T-helper 17 cell (primary cell): ENCODE data around the gene ALOX5AP. TPM values are rescaled to one million over a fixed set of nuclear protein-coding genes. Genes with fewer than 3 reads are reported as not detected.
"Not testable (repeated sequence)": the region's sequence is repeated elsewhere in the genome, so short reads cannot be mapped to it uniquely, and the experiment has no call there.

Experiments
- ATAC-seq: fragments of 150-1000 bp; cut with Tn5 transposase; 2 replicates; pipeline ENCODE4 v1.10.0; 2021; ENCODE audit warnings: mild to moderate bottlenecking, moderate library complexity
- DNase-seq, 3 donors: peaks; one replicate each; pipeline versions ENCODE4 v3.0.0 to v3.0.0-alpha.2; 2020 to 2021
- H3K9me3 ChIP-seq: one replicate; pipeline ENCODE4 v1.7.0; 2013; ENCODE audit warnings: low read length, mild to moderate bottlenecking; ENCODE audit not compliant: control insufficient read depth, poor library complexity, severe bottlenecking
- H3K27ac Mint-ChIP-seq: one replicate; pipeline ENCODE4 v1.8.0; 2022; ENCODE audit warnings: mild to moderate bottlenecking, moderate library complexity, mixed read lengths
- H3K27me3 Mint-ChIP-seq: one replicate; pipeline ENCODE4 v1.8.0; 2022; ENCODE audit warnings: mixed read lengths
- H3K36me3 Mint-ChIP-seq: one replicate; pipeline ENCODE4 v1.8.0; 2022; ENCODE audit warnings: low read depth, mixed read lengths
- H3K4me1 Mint-ChIP-seq: one replicate; pipeline ENCODE4 v1.8.0; 2022; ENCODE audit warnings: mild to moderate bottlenecking, mixed read lengths
- H3K4me3 Mint-ChIP-seq: one replicate; pipeline ENCODE4 v1.8.0; 2022; ENCODE audit warnings: mild to moderate bottlenecking, moderate library complexity, mixed read lengths
- total RNA-seq, 4 donors: library from RNA in 2 of 4; stranded (reverse) in 2 of 4; gene quantifications; one replicate each; pipeline ENCODE4 v1.2.3 and lab custom pipeline; 2022 to 2026

Gene ALOX5AP
- total RNA-seq, 2 donors from 2014 or later, result 58.4 to 68.4 TPM

DNA sequence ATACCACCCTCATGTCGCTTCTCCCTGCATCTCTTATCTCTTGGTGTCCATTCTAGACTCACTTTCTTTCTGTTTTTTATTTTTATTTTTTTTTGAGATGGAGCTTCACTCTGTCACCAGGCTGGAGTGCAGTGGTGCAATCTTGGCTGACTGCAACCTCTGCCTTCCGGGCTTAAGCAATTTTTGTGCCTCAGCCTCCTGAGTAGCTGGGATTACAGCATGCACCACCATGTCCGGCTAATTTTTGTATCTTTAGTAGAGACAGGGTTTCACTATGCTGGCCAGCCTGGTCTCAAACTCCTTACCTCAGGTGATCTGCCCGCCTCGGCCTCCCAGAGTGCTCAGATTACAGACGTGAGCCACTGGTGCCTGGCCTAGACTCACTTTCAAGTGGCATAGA is 12.5 kb downstream of the ALOX5AP start:
- H3K36me3 Mint-ChIP-seq, H3K27me3 Mint-ChIP-seq, H3K9me3 ChIP-seq, H3K4me3 Mint-ChIP-seq, DNase-seq, ATAC-seq: not testable (repeated sequence)
- Mint-ChIP-seq H3K4me1 (peaks cover 46% of the 10 kb centered on the region), H3K27ac (peak overlapping the region; percentile 92)

- DNase-seq (no peak), ATAC-seq (no peak)
- Mint-ChIP-seq H3K27me3 (no peaks in the 10 kb centered on the region), H3K4me1 (peaks cover 39% of the 10 kb centered on the region), H3K4me3 (no peak overlapping the region), H3K36me3 (peaks cover 7% of the 10 kb centered on the region), H3K27ac (peak overlapping the region; percentile 84)
- H3K9me3 ChIP-seq, result no peaks in the 10 kb centered on the region
These were observed 13.4 kb downstream of the ALOX5AP start for GRCh38 chr13:30748717-30749116.

DNA sequence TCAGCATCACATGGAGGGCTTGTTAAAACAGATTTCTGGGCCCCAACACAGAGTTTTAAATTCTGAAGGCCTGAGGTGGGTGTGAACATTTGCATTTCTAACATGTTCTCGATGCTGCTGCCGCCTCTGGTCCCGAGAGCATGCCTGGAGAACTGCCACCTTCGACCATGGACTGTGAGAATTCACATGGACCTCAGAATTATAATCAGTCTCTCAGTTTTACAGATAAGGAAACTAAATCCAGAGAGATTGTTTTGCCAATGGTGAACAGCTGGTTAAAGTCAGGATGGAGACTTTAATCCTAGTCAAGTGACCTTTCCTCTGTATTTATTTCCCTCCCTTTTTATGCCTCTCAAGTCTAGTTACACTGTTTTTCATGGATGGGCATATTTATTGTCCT is 14.7 kb downstream of the ALOX5AP start:
- Mint-ChIP-seq H3K36me3 (peaks cover 7% of the 10 kb centered on the region), H3K27ac (no peak overlapping the region), H3K4me1 (peaks cover 26% of the 10 kb centered on the region), H3K27me3 (no peaks in the 10 kb centered on the region), H3K4me3 (no peak overlapping the region)
- no peaks in the 10 kb centered on the region for H3K9me3 ChIP-seq
- no peak for DNase-seq
- no peak for ATAC-seq

DNA sequence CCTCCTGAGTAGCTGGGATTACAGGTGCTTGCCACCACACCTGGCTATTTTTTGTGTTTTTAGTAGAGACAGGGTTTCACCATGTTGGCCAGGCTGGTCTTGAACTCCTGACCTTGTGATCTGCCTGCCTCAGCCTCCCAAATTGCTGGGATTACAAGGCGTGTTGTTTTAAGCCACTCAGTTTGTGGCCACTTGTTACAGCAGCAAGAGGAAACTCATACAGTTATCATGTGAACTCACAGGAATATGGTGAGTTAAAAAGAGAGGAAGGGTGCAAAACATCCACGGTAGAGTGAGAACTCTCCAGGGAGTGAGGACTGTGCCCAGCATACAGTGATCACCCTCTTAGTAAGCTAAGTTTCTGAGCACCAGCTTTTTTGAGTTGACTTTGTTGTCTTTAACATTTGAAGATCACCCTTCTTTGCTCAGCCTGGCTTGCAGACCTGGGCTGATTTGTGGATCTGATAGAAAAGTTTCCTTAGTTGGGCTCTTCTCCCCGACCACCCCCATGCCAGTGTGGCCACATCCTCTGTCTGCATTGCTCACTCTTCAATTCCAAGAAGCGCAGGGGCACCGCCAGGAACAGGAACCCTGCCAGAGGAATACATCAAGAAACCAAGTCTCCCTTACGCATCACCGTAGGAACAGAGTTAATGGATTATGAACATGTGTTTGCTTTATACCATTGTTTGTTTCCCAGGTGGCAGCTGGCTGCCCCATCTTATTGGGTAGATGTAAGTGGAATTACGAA is 16.0 kb downstream of the ALOX5AP start:
- H3K4me3 Mint-ChIP-seq, result no peak overlapping the region
- H3K27me3 Mint-ChIP-seq, result no peaks in the 10 kb centered on the region
- ATAC-seq, result no peak
- peaks cover 2% of the 10 kb centered on the region for H3K36me3 Mint-ChIP-seq
- H3K9me3 ChIP-seq, result no peaks in the 10 kb centered on the region
- no peak overlapping the region for H3K27ac Mint-ChIP-seq
- peaks cover 15% of the 10 kb centered on the region for H3K4me1 Mint-ChIP-seq
- no peak for DNase-seq

GRCh38 chr13:30752201-30752797 is 17.0 kb downstream of the ALOX5AP start:
- H3K9me3 ChIP-seq, result no peaks in the 10 kb centered on the region
- Mint-ChIP-seq H3K36me3 (peaks cover 4% of the 10 kb centered on the region), H3K27me3 (no peaks in the 10 kb centered on the region), H3K4me3 (no peak overlapping the region), H3K4me1 (peaks cover 14% of the 10 kb centered on the region), H3K27ac (no peak overlapping the region)
- ATAC-seq, result no peak
- DNase-seq, result no peak

DNA sequence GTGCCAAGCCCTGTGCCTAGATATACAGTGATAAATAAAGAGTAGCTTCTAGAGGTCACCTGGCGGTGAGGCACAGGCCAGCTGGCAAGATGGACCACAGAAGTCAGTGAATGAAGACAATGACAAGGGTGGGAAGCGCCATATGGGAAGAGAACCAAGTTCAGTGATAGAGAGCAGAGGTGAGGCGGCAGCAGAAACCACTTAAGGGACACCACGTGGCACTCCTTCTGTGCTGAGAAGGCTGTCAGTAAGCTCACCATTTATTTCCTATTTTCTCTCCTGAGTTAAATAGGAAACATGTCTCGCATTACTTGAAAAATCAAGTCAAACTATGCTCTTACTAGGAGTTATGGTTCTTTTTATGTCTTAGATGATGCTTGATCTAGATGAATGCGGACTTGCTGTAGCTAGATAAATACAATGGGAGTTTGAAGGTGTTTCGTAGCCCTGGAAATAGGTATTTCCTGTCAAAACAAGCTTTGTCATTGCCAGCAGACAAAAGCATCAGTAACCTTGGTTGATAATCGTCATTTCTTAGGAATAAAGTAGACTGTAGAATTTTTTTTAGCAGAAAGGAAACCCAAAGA is 17.8 kb downstream of the ALOX5AP start:
- ATAC-seq (no peak), DNase-seq (no peak)
- Mint-ChIP-seq H3K4me1 (peaks cover 17% of the 10 kb centered on the region), H3K36me3 (peaks cover 10% of the 10 kb centered on the region), H3K27ac (peak overlapping the region; percentile 24), H3K4me3 (no peak overlapping the region), H3K27me3 (no peaks in the 10 kb centered on the region)
- H3K9me3 ChIP-seq, result no peaks in the 10 kb centered on the region

GRCh38 chr13:30755678-30756077 is 20.3 kb downstream of the ALOX5AP start:
- Mint-ChIP-seq H3K4me3 (no peak overlapping the region), H3K27ac (peak overlapping the region; percentile 11), H3K4me1 (peaks cover 19% of the 10 kb centered on the region), H3K27me3 (no peaks in the 10 kb centered on the region), H3K36me3 (peaks cover 10% of the 10 kb centered on the region)
- ATAC-seq (no peak), DNase-seq (no peak)
- no peaks in the 10 kb centered on the region for H3K9me3 ChIP-seq

DNA sequence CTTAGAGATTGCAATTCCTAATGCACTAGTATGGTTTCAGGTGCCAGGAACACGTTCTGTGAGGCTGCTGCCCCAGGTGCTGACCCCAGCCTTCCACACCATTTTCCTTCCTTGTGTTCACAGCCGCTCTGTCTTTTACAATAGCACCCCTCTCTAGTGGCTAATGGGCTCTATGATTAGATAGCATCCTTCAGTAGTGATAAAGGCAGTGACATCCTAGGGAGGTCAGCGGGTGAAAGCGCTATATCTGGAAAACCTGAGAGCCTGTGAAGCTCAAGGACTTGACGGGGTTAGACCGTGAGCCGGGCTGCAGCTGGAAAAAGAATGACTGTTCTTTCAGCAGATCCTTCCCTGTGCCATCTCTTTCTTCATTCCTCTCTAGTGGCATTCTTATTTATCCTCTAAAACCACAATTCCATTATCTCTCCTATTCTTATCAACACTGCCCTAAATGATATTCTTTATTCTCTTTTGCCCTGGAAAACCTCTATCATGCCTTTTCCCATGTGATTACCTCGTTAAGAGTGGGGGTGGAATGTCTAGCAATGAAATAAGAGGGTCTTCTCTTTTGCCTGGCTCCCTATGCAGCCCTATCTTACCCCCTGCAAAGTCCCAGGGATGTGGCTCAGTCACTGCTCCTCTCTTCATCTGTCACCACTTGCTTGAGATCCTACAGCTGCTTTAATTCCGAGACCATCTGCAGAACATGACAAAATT is 21.8 kb downstream of the ALOX5AP start:
- H3K9me3 ChIP-seq, result no peaks in the 10 kb centered on the region
- ATAC-seq (no peak), DNase-seq (no peak)
- peak overlapping the region; percentile 85 for H3K27ac Mint-ChIP-seq
- peaks cover 12% of the 10 kb centered on the region for H3K36me3 Mint-ChIP-seq
- no peaks in the 10 kb centered on the region for H3K27me3 Mint-ChIP-seq
- H3K4me3 Mint-ChIP-seq, result no peak overlapping the region
- H3K4me1 Mint-ChIP-seq, result peaks cover 17% of the 10 kb centered on the region

DNA sequence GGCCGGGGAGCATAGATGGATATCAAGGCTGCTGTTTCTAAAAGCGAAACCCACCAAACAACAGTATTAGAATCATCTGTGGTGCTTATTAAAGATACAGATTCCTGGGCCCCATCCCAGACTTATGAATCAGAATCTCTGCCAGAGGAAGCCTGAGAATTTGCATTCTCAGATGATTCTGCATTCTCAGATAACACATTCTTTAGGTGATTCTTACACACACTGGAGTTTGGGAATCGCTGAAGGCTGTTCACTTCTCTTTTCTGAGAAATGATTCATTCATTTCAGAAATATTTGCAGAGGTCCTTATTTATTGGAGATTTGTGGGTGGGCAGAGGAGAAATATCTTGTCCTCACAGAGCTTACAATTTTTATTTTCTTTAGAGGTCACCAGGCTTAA is 24.4 kb downstream of the ALOX5AP start:
- no peak overlapping the region for H3K27ac Mint-ChIP-seq
- H3K4me3 Mint-ChIP-seq, result no peak overlapping the region
- no peaks in the 10 kb centered on the region for H3K9me3 ChIP-seq
- H3K27me3 Mint-ChIP-seq, result no peaks in the 10 kb centered on the region
- H3K36me3 Mint-ChIP-seq, result peaks cover 16% of the 10 kb centered on the region
- ATAC-seq (no peak), DNase-seq (no peak)
- H3K4me1 Mint-ChIP-seq, result peaks cover 12% of the 10 kb centered on the region

DNA sequence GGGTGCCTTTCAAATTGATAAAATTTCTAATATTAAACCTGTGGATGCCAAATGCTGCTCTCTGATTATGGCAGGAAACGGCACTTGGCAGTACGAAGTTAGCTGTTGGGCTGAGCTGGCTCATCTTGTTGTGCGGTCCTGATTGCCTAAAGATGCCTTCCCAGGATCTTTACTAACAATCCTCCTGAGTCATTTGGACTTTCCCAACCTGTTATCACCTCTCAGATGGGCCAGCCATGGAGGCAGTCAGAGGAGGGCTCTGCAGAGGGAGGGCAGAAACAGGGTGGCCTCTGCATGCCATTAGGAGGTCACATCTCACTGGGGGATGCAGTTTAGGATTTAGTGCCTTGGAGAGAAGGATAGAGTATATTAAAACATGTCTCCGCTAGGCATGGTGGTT is 27.3 kb downstream of the ALOX5AP start:
- Mint-ChIP-seq H3K4me1 (peaks cover 24% of the 10 kb centered on the region), H3K36me3 (peaks cover 10% of the 10 kb centered on the region), H3K4me3 (no peak overlapping the region), H3K27me3 (no peaks in the 10 kb centered on the region), H3K27ac (no peak overlapping the region)
- no peaks in the 10 kb centered on the region for H3K9me3 ChIP-seq
- DNase-seq (no peak), ATAC-seq (no peak)

GRCh38 chr13:30763786-30764413 is 28.6 kb downstream of the ALOX5AP start:
- H3K9me3 ChIP-seq, result no peaks in the 10 kb centered on the region
- DNase-seq, result no peak
- ATAC-seq, result no peak
- peaks cover 8% of the 10 kb centered on the region for H3K36me3 Mint-ChIP-seq
- no peaks in the 10 kb centered on the region for H3K27me3 Mint-ChIP-seq
- peak overlapping the region; percentile 3 for H3K27ac Mint-ChIP-seq
- H3K4me1 Mint-ChIP-seq, result peaks cover 17% of the 10 kb centered on the region
- H3K4me3 Mint-ChIP-seq, result no peak overlapping the region

DNA sequence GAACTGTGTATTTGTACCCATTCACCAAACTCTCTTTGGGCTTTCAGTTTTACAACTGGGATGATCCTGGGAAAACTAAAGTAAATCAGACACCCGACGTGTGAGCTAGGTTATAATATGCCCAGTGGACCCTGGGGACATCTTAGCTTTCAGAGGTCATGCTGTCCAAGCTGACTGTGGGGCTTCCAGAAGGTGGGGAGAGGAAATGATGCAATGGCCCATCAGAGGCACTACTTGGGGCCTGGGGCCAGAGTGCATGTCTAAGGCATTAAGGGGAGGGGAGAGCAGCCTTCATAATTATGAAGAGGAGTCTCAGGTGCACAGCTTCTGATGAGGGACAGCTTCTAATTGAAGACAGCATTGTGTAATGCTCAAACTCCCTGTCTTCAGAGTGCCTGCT is 30.9 kb downstream of the ALOX5AP start:
- peaks cover 17% of the 10 kb centered on the region for H3K4me1 Mint-ChIP-seq
- H3K27me3 Mint-ChIP-seq, result no peaks in the 10 kb centered on the region
- H3K36me3 Mint-ChIP-seq, result peaks cover 12% of the 10 kb centered on the region
- peak overlapping the region; percentile 5 for H3K4me3 Mint-ChIP-seq
- peak overlapping the region; percentile 85 for H3K27ac Mint-ChIP-seq
- DNase-seq (no peak), ATAC-seq (no peak)
- H3K9me3 ChIP-seq, result no peaks in the 10 kb centered on the region

GRCh38 chr13:30770929-30771328 is 35.6 kb downstream of the ALOX5AP start:
- peaks cover 40% of the 10 kb centered on the region for H3K4me1 Mint-ChIP-seq
- H3K36me3 Mint-ChIP-seq, result peaks cover 6% of the 10 kb centered on the region

More at GRCh38 chr13:30770929-30771328, 35.6 kb downstream of the ALOX5AP start:
- no peak overlapping the region for H3K27ac Mint-ChIP-seq
- no peaks in the 10 kb centered on the region for H3K27me3 Mint-ChIP-seq
- no peak overlapping the region for H3K4me3 Mint-ChIP-seq
- DNase-seq (no peak), ATAC-seq (no peak)
- H3K9me3 ChIP-seq, result no peaks in the 10 kb centered on the region
